ENCODE measurements around the gene PTPRR.

The PTPRR gene

DNA sequence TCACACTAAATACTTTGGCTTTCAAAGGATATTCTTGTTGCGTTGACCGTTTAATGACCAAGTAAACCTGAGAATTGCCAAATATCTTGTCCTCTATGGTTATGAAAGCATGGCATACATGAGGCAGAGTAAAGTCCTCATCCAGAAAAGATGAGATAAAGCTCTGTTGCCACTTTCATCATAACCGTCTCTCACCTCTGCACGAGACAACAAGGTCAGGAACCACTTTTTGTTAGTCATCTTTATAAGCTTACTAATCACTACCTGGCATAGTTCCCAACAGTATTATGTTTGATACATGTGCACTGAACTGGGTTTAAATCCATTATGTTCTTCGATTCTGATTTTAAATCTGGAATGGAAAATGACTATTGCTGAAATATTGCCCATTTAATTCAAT lies 314.6 kb downstream of the PTPRR start:
- DNase-seq (ENCODE audit: low spot score), result peak; percentile 71

DNA sequence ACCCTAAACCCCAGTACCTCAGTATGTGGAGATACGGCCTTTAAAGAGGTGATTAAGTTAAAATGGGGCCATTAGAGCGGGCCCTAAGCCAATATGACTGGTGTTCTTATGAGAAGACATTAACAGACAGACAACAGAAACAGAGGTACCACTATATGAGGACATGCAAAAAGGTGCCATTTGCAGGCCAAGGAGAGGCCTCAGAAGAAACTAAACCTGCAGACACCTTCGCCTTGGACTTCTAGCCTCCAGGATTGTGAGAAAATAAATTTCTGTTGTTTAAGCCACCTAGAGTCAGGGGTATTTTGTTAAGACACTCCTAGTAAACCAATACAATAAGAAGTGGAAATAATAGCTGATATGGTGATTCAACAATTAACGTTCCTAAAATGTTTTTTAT lies 315.9 kb downstream of the PTPRR start:
- no peak for DNase-seq (ENCODE audit: low spot score)

DNA sequence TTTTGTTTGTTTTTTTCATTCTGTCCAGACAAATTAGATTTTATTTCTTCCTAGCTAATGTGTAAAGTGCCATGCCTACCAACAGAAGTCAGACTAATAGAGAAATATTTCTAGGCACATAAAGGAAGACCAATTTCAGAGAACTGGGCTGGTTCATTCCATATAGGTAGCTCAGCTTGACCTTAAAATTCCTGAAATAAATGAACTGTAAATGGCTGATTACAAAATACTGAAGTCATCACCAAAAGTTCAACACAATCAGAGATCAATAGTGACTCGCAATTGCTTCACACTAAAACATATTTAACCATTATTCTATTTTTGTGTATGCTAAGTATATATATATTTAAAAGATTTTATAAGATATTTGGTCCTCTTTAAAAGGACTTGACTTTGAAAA lies 317.5 kb downstream of the PTPRR start:
- DNase-seq (ENCODE audit: low spot score), result peak; percentile 75

- no peak for DNase-seq (ENCODE audit: low spot score)
These were observed 321.9 kb downstream of the PTPRR start for GRCh38 chr12:70598467-70599193.

- no peak for DNase-seq (ENCODE audit: low spot score)
These were observed 327.9 kb downstream of the PTPRR start for GRCh38 chr12:70592664-70593063.

GRCh38 chr12:70590549-70591226 lies 329.9 kb downstream of the PTPRR start:
- DNase-seq (ENCODE audit: low spot score), result no peak

DNA sequence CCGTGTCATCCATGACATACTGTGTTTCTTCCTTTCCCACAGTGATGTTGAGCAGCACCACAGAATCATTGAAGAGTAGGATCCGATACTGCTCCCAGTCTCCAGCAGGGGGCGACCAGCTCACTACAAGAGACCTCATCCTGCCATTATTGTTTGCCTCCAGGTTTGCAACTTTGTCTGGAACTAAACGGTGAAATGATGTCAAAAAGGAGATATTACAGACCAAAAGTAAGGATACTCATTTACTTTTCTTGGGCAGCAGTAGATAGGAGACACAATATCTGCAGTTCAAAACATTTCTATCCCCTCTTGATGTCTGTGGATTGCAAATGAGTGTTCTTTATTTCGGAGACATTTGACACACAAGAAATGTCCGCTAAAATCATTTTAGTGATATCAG lies 330.5 kb downstream of the PTPRR start:
- peak; percentile 75 for DNase-seq (ENCODE audit: low spot score)

Data from kidney tubule cell (primary cell).